GM21367 (cell line): Measurements from ENCODE around the gene KIAA2012.

Source experiments
- ATAC-seq: cut with Tn5 transposase; IDR thresholded peaks from one replicate; pipeline ENCODE4 v1.9.1; 2021; ENCODE audit not compliant: unreplicated experiment

The KIAA2012 gene

GRCh38 chr2:202072737-202073401 lies at the start of gene KIAA2012:
KIAA2012 (plus strand) TSS chr2:202073255; CDS start chr2:202073628, 373 bp downstream.
- no peak for ATAC-seq

- no peak for ATAC-seq
Observed at GRCh38 chr2:202023904-202024266, 49.2 kb upstream of the KIAA2012 start.

GRCh38 chr2:202024871-202025270 lies 48.2 kb upstream of the KIAA2012 start:
- ATAC-seq: no peak

GRCh38 chr2:202025816-202026215 lies 47.2 kb upstream of the KIAA2012 start:
- no peak for ATAC-seq

- ATAC-seq: no peak
Observed at GRCh38 chr2:202026507-202026906, 46.5 kb upstream of the KIAA2012 start.

- no peak for ATAC-seq
Observed at GRCh38 chr2:202030691-202031090, 42.4 kb upstream of the KIAA2012 start.

- ATAC-seq: no peak
Observed at GRCh38 chr2:202031246-202031951, 41.7 kb upstream of the KIAA2012 start.

GRCh38 chr2:202032846-202033316 lies 40.2 kb upstream of the KIAA2012 start:
- no peak for ATAC-seq

- ATAC-seq: peak; percentile 59
Observed at GRCh38 chr2:202033317-202034248, 39.5 kb upstream of the KIAA2012 start, which contains the start of gene FZD7. FZD7 (plus strand) TSS chr2:202033855; CDS start chr2:202034648, 793 bp downstream.

GRCh38 chr2:202034249-202035088 lies 38.6 kb upstream of the KIAA2012 start:
- ATAC-seq: no peak

GRCh38 chr2:202035089-202035940 lies 37.7 kb upstream of the KIAA2012 start:
- ATAC-seq: no peak

GRCh38 chr2:202035941-202036372 lies 37.1 kb upstream of the KIAA2012 start:
- ATAC-seq: no peak

- no peak for ATAC-seq
Observed at GRCh38 chr2:202036601-202037037, 36.4 kb upstream of the KIAA2012 start.

- no peak for ATAC-seq
Observed at GRCh38 chr2:202037086-202037485, 36.0 kb upstream of the KIAA2012 start.

- no peak for ATAC-seq
Observed at GRCh38 chr2:202038471-202039277, 34.4 kb upstream of the KIAA2012 start.

GRCh38 chr2:202039278-202040078 lies 33.6 kb upstream of the KIAA2012 start:
- ATAC-seq: no peak

- no peak for ATAC-seq
Observed at GRCh38 chr2:202040079-202040844, 32.8 kb upstream of the KIAA2012 start.
